ENCODE measurements around the gene TAF6L.
A peak's percentile ranks its signal among the peaks of the same experiment; 100 is the strongest.

- TF ChIP-seq EZH2 (IDR thresholded peaks at IDR 0.05; ENCODE audit: low read depth, low read length, severe bottlenecking) (no peak), EP300 (IDR thresholded peaks at IDR 0.05; ENCODE audit: borderline replicate concordance in 1 of 2, low read depth in 2 of 2, low read length in 2 of 2) (no peak), POLR2A (IDR thresholded peaks at IDR 0.05; ENCODE audit: control extremely low read depth in 1 of 2, low read depth in 2 of 2, low read length in 2 of 2) (peak; percentile 78 to 95), CTCF (IDR thresholded peaks at IDR 0.05; ENCODE audit: control extremely low read depth in 1 of 3, insufficient read depth in 1 of 3, low read depth in 1 of 3, low read length in 3 of 3) (no peak), CEBPB (IDR thresholded peaks at IDR 0.05; ENCODE audit: low read depth, low read length) (no peak), RFX5 (IDR thresholded peaks at IDR 0.05; ENCODE audit: borderline replicate concordance, low read depth, low read length) (no peak)
Observed at GRCh38 chr11:62771144-62772021, at the start of gene TAF6L.

All from H1 (cell line).